T-helper 2 cell (primary cell): ENCODE results near the gene EEPD1.
A peak's percentile ranks its signal among the peaks of the same experiment; 100 is the strongest.

Experiments
- DNase-seq, 5 experiments: peaks; one replicate each; pipeline versions ENCODE4 v3.0.0 to v3.0.0-alpha.2; 2012 to 2022

The EEPD1 gene

DNA sequence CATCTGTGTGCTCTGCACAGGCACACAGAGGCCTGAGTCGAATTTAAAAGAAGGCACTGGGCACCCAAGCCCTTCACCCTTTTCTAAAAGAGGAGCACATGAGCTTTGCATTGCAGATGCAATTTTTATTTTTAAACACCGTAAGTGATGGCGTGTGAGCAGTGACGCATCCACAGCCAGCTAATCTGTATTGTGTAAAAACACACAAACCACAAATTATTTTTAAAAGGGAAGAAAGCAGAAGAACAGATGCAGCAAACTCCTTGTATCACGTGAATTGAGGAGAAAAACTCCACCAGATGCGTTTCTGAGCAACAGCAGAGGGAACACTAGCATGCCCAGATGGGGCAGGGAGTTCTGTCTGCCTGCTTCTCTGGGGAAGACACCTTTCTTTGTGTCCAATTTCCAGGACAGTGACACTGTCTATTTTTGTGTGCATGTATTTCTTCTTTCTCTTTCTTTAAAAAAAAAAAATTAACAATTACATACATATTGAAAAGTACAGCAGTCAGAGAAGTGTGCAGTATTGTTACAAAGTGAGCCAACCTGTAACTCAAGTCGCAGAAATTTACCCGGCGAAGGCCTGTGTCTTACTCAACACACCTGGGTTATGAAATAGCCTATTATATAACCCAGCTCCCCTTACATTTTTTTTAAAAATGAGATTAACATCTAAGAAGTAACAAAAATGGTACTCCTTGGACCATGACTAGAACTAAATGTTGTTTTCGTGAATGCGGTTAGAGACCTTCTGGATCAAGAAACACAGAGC lies 39.2 kb downstream of the EEPD1 start:
- DNase-seq: no peak

DNA sequence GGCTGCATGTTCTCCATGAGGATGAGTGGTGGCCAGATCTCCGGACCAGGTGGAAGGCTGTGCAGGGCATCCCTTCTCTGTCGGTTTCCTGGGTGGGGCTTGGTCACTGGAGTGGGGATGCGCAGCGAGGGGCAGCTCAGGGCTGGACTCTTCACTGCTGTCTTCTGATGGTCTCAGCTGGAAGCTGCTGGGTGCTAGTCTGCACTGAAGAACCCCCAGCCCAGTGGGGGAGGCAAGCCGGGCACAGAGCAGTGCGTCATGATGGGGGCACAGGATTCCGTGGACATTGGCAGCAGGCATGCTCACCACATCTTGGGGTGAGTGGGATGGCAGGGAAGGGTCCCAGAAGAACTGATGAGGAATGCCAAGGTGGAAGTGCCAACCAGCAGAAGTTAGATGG lies 39.8 kb downstream of the EEPD1 start:
- DNase-seq: no peak

DNA sequence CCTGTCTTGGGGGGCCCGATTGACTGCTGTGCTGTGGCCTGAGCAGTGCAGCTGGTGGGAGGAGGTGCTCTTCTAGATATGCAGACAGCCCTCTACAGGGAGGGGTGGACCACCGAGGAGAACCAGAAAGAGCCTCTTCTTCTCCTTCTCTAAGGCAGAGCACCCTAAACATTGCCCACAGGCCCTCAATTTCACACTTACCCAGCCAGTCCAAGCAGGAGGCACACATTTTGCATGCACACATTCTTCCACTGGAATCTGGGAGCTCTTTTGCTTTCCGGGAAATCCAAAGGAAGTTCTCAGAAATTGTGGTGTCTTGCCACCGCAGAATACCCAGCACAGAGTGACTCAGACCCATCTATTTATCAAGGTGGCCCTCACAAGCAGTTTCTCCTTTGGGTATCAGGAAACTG lies 45.8 kb downstream of the EEPD1 start:
- no peak for DNase-seq

DNA sequence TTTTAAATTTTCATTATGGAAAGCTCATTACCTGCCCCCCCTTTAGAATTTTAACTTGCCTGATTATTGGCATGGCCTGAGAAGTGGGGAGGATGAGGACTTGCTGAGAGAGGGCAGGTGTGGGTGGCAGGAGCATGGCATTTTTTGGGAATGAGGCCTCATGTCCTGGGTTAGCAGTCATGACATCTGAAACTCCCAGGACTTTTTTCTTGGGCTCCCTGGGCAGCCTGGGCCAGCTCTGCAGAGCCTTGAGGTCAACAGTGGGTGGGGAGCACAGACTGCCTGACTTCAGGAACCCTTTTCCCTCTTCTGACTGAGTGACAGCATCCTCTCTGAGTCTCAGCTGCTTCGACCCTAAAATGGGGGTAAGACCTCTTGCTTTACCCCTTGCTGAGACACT lies 46.3 kb downstream of the EEPD1 start:
- no peak for DNase-seq

DNA sequence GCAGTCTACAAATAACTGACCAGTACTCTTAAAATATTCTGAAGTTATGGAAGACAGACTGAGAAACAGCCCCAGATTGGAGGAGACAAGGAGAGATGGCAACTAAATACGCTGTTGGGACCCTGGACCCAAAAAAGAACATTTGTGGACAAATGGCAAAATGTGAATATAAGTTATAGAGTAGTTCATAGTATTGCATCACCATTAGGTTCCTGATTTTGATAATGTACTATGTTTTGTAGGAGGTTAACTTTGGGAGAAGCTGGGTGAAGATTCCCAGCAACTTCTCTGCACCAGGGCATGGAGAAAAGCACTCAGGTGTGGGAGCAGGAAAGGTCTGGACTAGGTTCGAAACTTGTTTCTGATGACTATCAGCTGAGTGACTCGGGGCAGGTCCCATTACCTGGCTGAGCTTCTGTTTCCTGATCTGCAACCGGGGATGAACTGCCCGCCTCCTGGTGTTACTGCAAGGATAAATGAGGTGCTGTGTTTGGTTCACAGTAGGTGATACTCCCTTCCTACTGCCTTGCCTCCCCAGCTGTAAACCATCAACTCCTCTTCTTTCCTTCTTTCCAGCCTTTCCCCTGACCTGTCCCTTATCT lies 48.2 kb downstream of the EEPD1 start:
- no peak for DNase-seq

DNA sequence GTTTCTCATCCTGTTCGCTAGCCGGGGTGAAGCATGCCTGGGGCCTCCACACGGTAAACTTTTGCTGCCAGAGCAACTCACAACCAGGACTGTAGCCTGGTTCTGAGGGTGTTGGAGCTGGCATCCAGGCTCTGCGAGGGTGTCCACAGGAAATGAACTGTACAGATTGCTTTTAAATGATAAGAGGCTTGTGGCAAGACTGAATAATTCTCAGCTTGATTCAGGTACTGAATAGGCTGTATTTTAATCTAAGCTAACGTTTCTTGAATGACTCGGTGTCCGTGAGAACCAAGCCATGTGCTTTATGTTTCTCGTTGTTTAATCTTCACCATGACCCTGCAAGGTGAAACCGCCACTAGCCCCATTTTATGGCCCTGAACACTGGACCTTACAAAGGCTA lies 49.3 kb downstream of the EEPD1 start:
- DNase-seq: peak in 1 of 5 experiments; percentile 78

DNA sequence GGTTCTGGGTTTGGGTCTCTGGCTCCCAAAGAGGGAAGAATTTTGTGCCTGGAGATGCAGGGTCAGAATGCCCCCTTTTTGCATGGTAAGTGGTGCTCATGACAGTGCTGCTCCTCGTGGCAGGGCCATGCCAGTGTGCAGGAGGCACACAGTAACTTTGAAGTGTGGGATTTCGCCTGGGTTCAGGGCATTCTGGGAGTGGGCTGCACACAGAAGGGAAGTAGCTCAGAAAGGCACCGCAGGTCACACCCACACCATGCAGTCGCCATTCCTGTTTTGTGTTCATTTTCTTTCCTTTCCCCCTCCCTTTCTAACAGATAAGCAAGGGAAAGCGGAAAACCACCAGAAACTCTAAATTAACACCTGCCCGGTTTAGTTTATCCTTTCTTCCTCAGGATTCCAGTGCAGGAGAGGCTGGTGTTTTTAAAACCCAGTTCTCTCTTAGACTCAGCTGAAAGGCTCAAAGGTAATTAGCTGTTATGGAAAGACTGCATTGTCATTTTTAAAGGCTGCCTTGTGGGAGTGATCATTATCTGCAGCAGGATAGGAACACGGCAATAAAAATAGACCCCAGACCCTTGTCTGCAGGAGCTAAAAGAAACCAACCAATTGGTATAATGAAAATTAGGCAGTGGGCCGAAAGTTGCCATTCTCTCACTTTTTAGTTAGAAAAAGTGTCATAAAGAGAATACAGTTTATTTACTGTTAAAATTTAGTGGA lies 50.2 kb downstream of the EEPD1 start:
- no peak for DNase-seq

DNA sequence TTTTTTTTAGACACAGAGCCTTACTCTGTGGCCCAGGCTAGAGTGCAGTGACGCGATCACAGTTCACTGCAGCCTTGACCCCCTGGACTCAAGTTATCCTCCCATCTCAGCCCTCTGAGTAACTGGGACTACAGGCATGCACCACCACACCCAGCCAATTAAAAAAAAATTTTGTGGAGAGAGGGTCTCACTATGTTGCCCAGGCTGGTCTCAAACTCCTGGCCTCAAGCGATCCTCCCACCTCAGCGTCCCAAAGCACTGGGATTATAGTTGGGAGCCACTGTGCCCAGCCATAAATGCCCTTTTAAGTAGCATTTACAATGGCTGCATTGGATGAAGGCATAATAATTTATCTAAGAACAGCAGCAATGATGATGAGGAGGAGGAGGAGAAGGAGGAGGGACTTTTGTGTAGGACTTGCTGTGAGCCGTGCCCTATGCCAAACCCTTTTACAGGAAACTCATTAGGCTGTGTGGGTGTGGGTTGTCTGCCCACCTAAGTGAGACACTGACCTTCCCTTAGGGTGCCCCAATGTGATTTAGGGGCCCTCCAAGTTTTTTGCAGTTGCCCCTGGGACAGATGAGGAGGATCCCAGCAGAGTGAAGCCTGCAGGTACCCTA lies 51.1 kb downstream of the EEPD1 start:
- no peak for DNase-seq

DNA sequence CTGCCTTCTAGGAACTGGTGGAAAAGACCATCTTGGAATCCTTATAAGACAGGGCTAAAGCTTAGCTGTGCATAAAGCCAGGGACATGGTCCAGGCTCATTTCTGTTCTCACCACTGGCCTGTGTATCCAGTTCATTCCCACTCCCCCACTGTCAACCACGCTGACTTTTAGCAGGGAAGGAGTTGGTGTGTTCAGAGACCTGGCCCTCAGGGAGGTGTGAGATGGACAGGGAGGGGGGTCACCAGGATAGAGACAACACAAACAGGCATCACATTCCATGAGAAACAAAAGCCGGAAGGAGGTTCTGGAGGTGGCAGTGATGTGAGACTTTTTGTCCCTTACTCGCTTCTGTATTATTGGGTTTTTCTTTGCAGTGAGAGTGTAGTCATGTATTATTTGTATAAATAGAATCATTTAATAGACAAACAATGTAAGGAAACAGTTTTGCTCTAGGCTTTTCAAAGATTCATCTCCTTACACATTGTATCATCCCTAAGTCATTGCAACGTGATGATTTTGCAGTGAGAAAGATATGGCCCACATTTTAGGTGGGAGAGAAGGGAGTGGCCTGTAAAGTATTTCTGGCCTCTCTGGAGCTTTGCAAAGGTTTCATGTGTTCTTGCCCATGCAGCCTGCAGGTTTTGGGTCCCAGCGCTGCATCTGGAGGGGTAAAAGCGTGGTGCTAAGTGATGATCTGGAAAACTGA lies 52.0 kb downstream of the EEPD1 start:
- no peak for DNase-seq

DNA sequence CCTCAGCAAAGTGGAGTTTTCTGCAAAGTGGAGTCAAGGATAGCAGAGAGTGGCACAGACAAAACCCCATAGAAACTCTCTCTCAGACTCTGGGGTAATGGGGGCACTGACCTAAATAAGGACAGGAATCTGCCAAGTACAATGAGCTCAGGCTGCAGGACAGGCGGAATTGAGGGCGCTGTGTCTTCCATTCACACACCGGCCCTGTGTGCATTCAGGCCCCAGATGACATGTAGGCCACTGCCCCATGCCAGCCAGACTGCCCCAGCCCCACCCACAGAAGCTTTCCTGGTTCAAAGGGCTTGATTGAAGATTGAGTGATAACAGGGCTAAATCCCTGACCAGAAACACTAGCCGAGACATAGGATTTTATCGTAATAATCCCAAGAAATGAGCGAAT lies 52.7 kb downstream of the EEPD1 start:
- no peak for DNase-seq

DNA sequence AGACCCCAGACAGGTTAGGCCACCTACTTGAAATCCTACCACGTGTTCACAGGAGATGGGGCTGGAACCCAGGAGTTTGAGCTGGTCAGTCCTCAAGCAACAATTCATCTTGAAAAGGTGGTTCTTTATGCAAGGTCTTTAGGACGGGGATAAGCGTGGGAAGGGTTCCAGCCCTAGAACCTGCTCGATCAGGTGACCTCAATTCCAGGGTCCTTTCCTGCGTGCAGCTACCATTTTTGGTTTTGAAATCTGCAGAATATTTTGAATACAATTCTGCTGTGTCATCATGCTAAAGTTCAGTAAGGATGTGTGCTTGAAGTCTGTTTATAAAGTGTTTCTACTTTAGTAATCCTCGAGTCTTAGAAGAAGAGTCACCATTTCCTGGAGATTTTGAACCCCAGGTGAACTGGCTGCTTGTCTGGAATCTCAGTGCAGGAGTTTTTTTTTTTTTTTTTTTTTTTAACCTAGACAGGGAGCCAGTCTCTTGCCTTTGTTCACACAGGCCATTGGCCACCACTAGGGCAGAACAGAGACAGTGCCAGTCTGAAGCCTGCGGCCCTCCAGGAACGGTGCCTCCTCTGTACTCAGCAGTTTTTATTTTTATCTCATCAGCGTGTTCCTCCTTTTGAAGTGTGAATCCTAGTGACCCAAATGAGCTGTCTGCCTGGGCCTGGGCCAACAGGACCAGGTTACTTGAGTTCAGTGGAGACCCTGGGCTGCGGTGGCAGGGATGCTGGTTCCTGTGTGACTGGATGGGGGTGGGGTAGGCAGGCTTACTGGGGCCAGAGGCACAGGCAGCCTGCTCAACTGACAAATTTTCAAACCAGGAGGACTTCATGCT lies 54.6 kb downstream of the EEPD1 start:
- peak in 2 of 5 experiments; percentile 26 to 71 for DNase-seq

DNA sequence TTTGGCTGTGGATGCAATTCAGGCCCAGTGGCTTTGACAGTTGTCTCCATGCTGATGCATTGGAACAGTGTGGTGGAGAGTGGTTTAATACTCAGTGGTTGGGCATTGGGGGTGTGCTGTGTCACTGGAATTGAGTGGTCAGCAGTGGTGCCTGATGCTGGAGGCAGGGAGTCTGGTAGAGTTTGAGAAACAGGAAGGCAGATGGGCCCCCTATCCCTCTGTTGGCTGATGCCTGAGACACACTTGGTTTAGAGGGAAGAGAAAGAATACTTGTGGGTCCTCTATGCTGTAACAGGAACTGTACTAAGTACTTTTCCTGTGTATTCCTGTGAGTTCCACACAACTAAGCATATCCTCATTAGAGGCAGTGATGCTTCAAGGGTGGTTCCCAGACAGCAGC lies 55.4 kb downstream of the EEPD1 start:
- DNase-seq: no peak

DNA sequence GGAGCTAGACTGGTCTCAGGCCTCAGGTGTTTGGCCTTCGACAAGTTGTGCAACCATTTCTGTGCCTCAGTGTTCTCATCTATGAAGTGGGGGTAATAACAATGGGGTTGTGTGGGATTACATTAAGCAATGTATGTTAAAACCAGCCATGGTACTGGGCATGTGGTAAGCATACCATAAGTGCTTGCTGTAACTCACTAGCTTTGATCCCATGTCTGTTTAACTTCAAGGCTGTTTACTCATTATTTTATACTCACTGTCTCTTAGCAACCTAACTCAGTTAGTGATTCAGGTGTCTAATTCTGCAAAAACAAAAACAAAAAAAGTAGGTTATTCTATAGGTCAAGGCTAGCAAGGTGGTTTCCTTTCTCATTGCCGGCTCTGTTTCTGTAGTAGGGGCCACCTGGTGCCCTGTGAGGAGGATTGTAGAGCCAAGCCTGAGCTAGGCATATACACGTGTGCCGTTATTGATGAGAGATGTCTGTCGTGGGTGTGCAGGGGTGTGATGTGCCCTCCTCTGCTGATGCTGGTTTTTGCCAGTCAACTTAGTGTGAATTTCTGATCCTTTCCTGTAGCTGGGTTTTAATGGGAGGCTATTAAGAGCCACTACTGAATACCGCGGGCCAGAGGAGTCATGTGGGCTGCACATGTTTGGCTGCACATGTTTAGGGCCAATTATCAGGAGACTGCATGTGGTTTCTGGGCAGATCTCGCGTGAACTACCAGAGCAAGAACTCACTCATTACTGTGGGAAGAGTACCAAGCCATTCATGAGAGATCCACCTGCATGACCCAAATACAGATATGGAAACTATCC lies 56.2 kb downstream of the EEPD1 start:
- DNase-seq: peak in 3 of 5 experiments; percentile 8 to 58 (median 20)

DNA sequence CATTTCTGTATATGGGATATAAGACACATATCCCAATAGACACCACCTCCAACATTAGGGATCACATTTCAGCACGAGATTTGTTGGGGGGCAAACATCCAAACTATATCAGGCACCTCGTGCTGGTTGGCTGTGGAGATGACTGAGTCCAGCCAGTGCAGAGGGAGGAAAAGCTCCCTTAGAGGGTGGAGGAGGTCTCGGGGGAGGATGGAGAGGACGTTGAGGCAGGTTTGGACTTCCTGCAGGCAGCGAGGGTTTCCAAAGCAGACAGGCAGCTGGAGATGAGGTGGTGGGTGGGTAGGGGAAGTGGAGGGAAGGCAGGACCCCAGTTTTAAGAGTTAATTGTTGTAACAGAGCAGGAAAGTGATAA lies 56.7 kb downstream of the EEPD1 start:
- DNase-seq: no peak

DNA sequence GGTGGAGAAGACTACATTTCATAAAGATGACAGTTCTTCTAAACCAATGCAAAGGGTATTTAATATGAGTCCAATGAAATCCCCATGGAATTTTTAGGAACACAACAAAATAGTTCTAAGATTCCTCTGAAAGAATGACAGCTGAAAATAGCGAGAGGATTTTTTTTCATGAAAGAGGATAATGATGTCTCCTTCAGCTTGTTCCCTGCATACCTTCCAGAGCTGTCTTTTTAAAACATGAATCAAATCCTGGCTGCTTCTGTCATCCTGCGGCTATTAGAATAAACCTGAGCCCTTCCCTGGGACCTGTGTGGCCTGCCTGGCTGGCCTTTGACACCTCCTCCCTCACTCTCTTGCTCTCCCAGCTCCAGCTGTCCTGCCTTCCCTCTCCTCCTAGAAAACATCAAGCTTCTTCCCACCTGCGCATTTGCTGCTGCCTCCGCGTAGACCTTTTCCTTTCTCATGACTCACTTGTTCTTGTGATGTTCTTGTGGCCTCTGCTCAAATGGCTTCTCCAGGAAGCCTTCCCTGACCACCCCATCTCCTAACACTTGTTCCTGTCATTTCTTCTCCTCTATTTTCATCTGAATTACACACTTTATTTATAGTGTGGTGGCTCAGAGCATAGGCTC lies 57.4 kb downstream of the EEPD1 start:
- DNase-seq: no peak

DNA sequence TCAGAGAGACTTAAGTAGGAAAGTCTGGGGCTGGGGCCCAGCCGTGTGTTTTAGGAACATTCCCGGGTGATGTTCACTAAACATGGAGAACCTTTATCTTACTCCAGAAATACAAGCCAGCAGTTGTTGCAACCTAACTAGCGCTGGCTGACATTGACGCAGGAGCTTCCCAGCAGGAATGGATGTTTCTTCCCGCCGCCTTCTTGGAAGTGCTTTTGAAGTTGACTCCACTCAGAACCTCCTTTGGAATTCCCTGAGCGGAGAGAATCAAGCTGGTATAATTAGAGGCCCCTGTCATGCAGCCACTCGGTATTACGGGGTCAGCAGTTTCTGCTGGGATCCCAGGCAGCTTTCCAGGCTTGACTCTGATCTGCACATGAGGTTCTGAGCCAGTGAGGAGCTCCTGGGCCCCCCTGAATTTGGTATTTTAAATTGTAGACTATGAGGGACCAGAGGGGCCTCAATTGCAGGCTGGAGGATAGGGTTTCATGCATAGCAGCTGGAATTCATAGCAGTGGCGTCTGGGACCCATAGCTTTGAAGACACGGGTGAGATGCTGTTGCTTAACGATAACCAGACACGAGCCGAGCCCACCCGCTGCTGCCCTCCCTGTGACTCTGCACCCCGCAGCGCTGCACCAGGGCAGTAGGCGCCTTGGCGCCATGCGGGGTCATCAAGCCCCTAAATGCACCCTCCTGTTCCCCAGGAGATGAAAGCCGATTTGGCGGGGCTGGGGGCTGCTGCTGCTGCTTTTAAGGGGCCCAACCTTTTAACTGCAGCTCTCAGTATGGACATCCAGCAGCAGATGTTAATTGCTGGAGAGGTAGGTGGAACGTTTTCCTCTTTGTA lies 61.8 kb downstream of the EEPD1 start:
- DNase-seq: no peak

DNA sequence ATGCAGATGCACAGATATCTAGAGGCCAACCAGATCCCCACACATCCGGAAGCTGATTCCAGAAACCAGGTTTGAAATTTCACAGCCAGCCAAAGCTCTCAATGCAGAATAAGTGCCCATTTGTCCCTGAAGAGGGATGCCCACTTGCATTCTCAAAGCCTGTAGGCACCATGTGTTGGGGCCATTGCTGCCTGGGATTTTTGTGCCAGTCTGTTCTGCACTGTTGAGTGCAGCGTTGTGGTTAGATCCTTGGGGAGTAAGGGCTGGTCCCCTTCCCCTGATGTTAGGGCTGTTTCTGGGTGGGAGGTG lies 62.4 kb downstream of the EEPD1 start:
- DNase-seq: no peak

DNA sequence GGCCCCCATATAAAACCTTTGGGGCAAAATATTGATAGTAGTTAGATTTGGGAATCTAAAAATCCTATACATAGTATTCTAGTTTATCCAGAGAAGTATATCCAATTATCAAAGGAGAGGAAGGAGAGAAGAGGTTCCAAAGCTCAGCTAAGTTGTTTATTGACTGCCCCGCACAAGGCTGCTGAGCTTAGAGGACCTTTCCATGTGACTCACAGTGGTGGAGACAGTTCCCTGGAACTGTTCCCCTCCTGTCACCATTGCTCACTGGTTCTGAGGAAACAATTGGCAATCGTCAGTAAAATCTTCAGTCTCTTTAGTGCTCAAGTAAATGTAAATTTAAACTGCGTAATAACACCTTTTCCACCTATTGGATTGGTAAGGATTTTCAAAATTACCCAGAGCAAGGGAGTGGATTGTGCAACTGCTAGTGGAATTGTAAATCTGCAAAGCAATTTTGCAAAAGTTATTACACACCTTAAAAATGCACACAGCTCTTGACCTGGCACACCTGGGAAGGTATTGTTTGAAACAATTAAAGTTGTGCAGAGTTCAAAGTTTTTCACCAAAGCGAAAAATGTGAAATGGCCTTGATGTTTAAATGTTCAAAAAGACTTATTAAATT lies 63.1 kb downstream of the EEPD1 start:
- no peak for DNase-seq
